GM21526 (cell line): Measurements from ENCODE around the gene PRDM2.
"Not testable (repeated sequence)": the region's sequence is repeated elsewhere in the genome, so short reads cannot be mapped to it uniquely, and the experiment has no call there.

Experiments used
- ATAC-seq: cut with Tn5 transposase; IDR thresholded peaks from one replicate; pipeline ENCODE4 v1.9.1; 2021; ENCODE audit warnings: moderate library complexity; ENCODE audit not compliant: unreplicated experiment, low FRiP score

PRDM2 gene

GRCh38 chr1:13700521-13701270 is 708 bp downstream of the PRDM2 start:
- ATAC-seq, result peak; percentile 27

DNA sequence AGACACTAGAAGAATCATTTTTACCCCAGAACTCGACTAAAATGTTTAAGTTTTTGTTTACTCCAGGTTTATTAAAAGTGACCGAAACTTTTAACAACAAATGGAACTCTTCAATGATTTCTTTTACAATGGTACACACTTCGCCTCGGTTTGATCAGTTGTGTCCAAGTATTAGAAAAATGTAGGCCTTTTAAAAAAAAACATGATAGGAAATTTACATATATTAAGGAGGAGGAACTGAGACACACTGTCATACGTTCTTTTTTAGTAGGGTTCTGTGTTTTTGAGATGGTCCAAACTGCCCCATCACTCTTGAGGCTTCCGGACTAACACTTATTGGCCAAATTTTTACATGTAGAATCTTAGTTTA is 1.3 kb downstream of the PRDM2 start:
- no peak for ATAC-seq

DNA sequence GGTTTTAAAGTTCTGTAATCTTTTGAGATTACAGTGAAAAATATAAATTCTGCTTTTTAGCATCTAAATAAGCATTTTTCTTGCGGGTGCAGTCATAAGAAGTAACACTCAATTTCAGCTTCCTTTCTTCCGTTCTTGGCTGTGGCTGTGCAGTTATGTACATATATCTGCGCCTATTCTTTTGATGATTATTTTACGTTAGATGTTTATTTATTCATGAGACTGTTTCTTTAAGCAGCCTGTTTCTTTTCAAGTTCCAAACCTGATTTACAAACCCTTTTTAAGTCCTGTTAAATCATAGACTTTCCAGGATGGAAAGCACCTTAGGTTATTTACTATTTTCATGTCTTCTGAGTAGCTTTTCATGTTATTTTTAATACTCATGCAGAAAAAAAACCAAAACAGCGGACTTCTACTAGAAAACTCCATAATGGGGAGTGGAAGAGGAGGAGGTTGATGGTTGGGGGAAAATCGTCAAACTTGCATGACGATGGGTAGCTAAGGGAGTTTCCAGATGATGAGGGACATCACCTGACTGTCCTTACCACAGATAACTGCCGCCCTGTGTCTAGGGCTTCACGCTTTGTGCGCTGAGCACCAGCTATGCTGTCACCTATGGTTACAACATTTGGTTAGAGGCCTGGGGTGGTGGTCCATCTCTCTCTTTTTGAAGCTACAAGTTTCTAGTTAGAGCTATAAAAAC is 2.6 kb downstream of the PRDM2 start:
- peak; percentile 68 for ATAC-seq

DNA sequence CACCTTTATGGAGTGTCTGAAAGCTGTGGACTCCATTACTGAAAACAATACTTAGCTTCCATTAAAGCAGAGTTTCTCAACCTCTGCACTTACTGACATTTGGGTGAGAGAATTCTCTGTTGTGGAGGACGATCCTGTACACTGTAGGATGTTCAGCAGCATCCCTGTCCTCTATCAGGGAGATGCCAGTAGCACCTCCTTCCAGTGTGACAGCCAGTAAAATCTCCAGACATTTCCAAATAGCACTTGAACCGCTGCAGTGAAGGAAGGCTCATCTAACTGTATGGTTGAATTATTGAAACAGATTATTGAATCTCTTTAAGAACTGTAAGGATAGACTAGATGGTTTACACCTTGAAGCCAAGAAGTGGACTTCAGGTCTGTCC is 3.1 kb downstream of the PRDM2 start:
- ATAC-seq, result peak; percentile 1

DNA sequence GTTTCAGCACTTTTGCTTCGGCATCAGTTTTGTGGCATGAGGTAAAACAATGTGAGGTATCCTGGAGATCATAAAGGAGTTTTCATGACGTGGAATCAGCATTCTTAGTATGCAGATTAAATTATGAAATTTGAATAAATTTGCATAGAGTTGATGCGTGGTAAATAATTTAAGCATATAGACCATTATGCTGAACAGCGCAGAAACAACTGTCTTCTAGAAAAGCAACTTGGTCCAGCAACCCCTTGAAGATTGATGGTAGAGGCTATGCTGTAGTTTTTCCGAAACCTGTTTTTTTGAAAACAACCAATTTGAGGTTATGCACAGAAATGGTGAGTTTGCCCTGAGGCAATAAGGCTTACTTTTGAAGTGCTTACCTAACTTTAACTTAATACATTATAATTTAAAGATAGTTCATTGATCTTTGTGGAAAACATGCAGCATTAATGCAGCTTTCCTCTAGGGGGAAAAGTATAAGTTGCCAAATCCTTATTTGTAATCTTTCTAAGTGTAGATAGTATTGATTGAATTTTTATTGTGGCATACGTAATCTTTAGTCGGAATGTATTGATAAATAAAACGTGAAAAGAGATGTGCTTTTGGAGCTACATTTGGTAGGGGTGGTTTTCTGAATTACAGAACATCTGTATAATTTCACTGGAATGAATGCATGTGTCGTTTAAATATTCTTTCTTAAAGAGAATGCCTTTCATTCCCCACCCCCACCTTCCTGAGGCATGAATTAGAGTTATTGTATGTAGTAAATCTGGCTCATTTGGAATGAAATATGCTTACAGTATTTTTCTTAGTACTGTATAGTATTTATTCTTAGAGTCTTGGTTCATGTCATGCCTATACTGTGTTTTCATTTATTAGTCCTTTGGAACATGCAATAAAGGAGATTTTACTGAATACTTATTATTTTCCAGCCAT is 3.8 kb downstream of the PRDM2 start:
- ATAC-seq, result no peak

GRCh38 chr1:13706046-13706445 is 6.1 kb downstream of the PRDM2 start:
- no peak for ATAC-seq

DNA sequence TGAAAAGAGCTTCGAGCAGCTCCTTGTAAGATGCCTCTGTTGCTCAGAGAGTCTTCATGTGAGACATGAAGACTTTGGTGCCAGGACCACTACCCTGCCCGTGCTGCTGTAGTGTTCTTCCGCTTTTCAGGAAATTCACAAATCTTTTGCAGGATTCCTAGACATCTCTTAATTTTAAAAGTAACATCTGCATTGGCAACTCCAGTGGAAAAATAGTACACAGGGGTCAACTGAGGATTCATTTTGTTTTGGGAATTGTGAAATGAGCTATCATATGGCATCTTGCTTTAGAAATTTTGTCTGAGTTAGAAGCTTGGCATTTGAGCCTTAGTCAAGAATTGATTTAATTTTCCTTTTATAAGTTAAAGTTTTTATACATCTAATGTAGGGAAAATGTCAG is 7.2 kb downstream of the PRDM2 start:
- no peak for ATAC-seq

- no peak for ATAC-seq
Measured at GRCh38 chr1:13708380-13708982, 8.5 kb downstream of the PRDM2 start.

GRCh38 chr1:13710086-13710485 is 10.1 kb downstream of the PRDM2 start:
- no peak for ATAC-seq

DNA sequence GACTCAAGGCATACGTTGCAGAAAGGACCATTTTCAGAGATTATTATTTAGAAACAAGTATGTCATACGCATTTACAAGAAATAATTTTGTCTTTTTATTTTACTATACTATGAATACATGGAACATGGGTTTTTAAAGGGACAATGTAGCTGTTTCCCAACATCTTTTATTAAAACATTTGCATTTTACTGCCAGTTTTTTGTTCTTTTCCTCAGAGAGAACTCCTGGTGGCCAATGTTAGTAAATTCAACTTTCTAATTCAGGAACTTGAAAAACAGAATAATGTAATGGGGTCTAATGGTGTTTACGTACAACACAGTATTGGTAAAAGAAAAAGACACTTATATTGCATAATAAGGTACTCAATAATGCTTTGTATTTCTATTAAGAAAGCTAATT is 14.9 kb downstream of the PRDM2 start:
- ATAC-seq, result no peak

DNA sequence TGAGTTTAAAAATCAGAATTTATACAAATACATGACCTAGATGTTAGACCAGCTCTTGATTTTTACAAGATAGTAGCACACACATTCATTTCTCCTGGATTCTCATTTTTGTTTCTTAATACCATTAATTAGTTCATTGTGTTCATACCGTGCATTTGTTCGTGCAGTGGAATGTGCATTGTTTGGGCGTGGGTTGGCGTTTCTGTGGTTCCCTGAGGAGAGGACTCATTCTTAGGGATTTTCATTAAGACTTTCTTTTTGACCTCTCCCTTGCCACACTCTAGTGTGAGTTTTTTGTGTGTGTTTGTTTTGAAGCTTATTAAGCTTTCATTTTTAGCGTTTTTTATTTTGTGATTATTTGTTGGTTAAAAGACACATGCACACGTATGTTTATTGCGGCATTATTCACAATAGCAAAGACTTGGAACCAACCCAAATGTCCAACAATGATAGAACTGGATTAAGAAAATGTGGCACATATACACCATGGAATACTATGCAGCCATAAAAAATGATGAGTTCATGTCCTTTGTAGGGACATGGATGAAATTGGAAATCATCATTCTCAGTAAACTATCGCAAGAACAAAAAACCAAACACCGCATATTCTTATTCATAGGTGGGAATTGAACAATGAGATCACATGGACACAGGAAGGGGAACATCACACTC is 15.8 kb downstream of the PRDM2 start:
- not testable (repeated sequence) for ATAC-seq

GRCh38 chr1:13722808-13723360 is 22.9 kb downstream of the PRDM2 start:
- no peak for ATAC-seq

DNA sequence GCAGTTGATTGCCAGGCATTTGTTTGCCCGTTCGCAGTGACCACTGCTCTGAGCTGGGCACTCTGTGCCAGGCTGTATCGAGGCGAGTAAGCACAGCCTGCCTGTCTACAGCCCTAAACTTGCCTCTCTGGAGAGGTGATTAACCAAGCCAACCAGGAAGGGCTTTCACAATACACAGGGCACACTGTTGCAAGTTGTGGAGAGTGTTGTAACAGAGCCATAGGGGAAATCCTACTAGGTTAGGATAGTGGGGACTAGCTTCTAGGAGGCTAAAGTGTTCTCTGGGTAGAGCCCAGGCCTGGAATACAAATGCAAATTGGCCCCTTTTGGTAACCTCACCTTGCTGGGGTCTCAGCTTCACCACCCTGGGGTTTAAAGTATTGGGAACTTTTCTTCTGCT is 23.8 kb downstream of the PRDM2 start:
- no peak for ATAC-seq

GRCh38 chr1:13725714-13726175 is 25.8 kb downstream of the PRDM2 start:
- no peak for ATAC-seq

GRCh38 chr1:13728091-13728715 is 28.2 kb downstream of the PRDM2 start:
- no peak for ATAC-seq

DNA sequence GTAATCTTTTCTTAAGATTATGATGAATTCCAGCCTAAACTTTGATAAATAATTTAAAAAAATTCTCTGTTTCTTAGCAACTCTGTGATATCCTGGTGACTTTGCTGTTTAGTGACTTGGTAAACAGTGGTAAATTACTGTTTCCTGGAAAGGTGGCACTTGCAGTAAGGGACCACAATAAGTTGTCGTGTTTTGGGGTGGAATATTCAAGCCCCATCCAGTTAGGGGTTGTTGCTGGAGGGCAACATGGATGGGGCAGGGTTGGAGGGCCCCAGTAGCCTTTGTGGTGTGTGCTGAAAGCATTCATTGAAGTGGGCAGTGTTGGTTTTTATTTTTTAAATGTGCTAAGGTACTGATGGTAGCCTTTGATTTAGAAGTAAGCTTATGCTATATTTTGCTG is 30.3 kb downstream of the PRDM2 start:
- peak; percentile 1 for ATAC-seq

- ATAC-seq, result peak; percentile 87
Measured at GRCh38 chr1:13730751-13731482, 30.9 kb downstream of the PRDM2 start.

- no peak for ATAC-seq
Measured at GRCh38 chr1:13731897-13732296, 31.9 kb downstream of the PRDM2 start.
